SK-N-SH (cell line): ENCODE data around the gene THEMIS.

Experiments used
- CTCF ChIP-seq: fragments of 200-600 bp; sonication (generic); IDR thresholded peaks from 2 replicates; pipeline ENCODE4 v1.6.1; 2017; ENCODE audit warnings: antibody characterized with exemption, mild to moderate bottlenecking, moderate library complexity
- ELF1 ChIP-seq: IDR thresholded peaks from 2 replicates; pipeline ENCODE4 v1.4.0; 2012
- EP300 ChIP-seq, 2 experiments: IDR thresholded peaks; 2 replicates each; pipeline versions ENCODE4 v1.4.0 to v1.6.1; 2012; ENCODE audit warnings: borderline replicate concordance in 1 of 2, low read depth in 1 of 2, low read length in 1 of 2
- TCF12 ChIP-seq: IDR thresholded peaks from 2 replicates; pipeline ENCODE4 v1.4.0; 2012

- TF ChIP-seq CTCF (no peak), EP300 (IDR thresholded peaks at IDR 0.05; ENCODE audit: borderline replicate concordance in 1 of 2, low read depth in 1 of 2, low read length in 1 of 2) (no peak), ELF1 (no peak), TCF12 (no peak)
Observed at GRCh38 chr6:127918506-127919427, 17.9 kb upstream of the THEMIS start.
